ENCODE measurements around the gene SLC2A10. TPM values are rescaled to one million over a fixed set of nuclear protein-coding genes. Genes with fewer than 3 reads are reported as not detected.
A peak's percentile ranks its signal among the peaks of the same experiment; 100 is the strongest.

Gene SLC2A10
- total RNA-seq, 1 experiment from 2014 or later: 33.6 TPM

DNA sequence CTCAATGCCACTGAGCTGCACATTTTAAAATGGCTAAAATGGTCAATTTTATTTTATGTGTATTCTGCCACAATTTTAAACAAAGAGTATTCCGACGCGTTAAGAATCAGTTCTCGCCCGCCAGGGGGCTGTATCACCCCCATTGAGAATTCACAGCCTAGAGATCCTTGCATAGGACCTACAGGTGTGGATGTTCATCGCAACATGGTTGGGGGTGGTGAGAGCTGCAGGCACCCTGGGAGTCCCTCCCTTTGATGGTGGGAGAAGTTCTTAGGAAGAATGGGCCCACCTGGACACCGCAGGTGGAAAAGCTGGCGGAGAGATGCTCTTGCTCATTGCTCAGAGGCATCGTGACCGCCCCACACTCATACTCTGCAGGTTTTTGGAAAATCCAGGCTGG lies 63.5 kb downstream of the SLC2A10 start:
- no peak for TF ChIP-seq EZH2 (IDR thresholded peaks at IDR 0.05; ENCODE audit: low read depth)
- TF ChIP-seq, protein P1, sequence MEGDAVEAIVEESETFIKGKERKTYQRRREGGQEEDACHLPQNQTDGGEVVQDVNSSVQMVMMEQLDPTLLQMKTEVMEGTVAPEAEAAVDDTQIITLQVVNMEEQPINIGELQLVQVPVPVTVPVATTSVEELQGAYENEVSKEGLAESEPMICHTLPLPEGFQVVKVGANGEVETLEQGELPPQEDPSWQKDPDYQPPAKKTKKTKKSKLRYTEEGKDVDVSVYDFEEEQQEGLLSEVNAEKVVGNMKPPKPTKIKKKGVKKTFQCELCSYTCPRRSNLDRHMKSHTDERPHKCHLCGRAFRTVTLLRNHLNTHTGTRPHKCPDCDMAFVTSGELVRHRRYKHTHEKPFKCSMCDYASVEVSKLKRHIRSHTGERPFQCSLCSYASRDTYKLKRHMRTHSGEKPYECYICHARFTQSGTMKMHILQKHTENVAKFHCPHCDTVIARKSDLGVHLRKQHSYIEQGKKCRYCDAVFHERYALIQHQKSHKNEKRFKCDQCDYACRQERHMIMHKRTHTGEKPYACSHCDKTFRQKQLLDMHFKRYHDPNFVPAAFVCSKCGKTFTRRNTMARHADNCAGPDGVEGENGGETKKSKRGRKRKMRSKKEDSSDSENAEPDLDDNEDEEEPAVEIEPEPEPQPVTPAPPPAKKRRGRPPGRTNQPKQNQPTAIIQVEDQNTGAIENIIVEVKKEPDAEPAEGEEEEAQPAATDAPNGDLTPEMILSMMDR (conservative IDR thresholded peaks at IDR 0.05): peak; percentile 64
- no peak overlapping the region for H3K27ac ChIP-seq

DNA sequence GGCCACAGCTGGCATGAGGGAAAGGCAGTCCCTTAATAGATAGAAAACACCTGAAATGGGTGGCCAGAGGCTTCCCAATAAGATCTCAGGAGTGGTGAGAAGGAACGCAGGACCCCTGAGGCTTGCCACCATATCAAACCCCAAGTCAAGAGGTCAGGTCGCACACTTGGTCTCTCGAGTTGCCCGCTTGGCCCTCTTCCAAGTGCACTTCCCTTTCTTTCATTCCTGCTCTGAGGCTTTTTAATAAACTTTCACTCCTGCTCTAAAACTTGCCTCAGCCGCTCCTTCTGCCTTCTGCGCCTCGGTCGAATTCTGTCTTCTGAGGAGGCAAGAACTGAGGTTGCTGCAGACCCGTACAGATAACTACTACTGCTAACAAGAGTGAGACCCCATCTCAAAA lies 64.2 kb downstream of the SLC2A10 start:
- H3K79me2 ChIP-seq (ENCODE audit: low read depth): no peaks in the 10 kb centered on the region
- no peaks in the 10 kb centered on the region for H3K27me3 ChIP-seq (ENCODE audit: insufficient read depth, low read depth)
- H3K9me3 ChIP-seq (ENCODE audit: insufficient read depth, low read depth): no peaks in the 10 kb centered on the region
- H3K9me2 ChIP-seq (ENCODE audit: insufficient read depth): no peaks in the 10 kb centered on the region; the same call in 1 of the 2 replicates
- POLR2A ChIA-PET (ENCODE audit: unreplicated experiment): interaction anchor here (0.7 kb wide), 1 partner anchor 105 kb away, joined by 4 read pairs; no protein-coding TSS in a partner anchor
- CTCF ChIA-PET: no interaction called here
- TF ChIP-seq EZH2 (IDR thresholded peaks at IDR 0.05; ENCODE audit: low read depth): no peak
- TF ChIP-seq, protein P1 (conservative IDR thresholded peaks at IDR 0.05): no peak
- no peaks in the 10 kb centered on the region for H3K36me3 ChIP-seq (ENCODE audit: low read depth)
- intact Hi-C loops (cut with micrococcal nuclease; ENCODE audit: unreplicated experiment): no loop called here
- H3F3A ChIP-seq (ENCODE audit: insufficient read depth, low read depth): no peaks in the 10 kb centered on the region
- H2AFZ ChIP-seq: no peak overlapping the region
- no TSS peak for BruUV-seq (replicated peaks)
- H3K27ac ChIP-seq: no peak overlapping the region
- H3K4me1 ChIP-seq (replicated peaks; ENCODE audit: insufficient read depth): 0 out of 2 replicates have a peak, but pooled peaks cover 6% of the 10 kb centered on the region
- no peaks in the 10 kb centered on the region for H4K20me1 ChIP-seq (ENCODE audit: insufficient read depth)
- H3K4me2 ChIP-seq: no peak overlapping the region
- DNase-seq: no peak
- no peak overlapping the region for H3K4me3 ChIP-seq

More for the DNA sequence above, 63.5 kb downstream of the SLC2A10 start:
- intact Hi-C loops (cut with micrococcal nuclease; ENCODE audit: unreplicated experiment): no loop called here
- H3K79me2 ChIP-seq (ENCODE audit: low read depth): no peaks in the 10 kb centered on the region
- H3K27me3 ChIP-seq (ENCODE audit: insufficient read depth, low read depth): no peaks in the 10 kb centered on the region
- H3K4me3 ChIP-seq: no peak overlapping the region
- DNase-seq: no peak
- no peaks in the 10 kb centered on the region for H3K9me3 ChIP-seq (ENCODE audit: insufficient read depth, low read depth)
- no TSS peak for BruUV-seq (replicated peaks)
- no peaks in the 10 kb centered on the region for H4K20me1 ChIP-seq (ENCODE audit: insufficient read depth)
- H3K4me2 ChIP-seq: no peak overlapping the region
- CTCF ChIA-PET: no interaction called here
- POLR2A ChIA-PET (ENCODE audit: unreplicated experiment): interaction anchor here (0.7 kb wide), 1 partner anchor 105 kb away, joined by 4 read pairs; no protein-coding TSS in a partner anchor
- no peaks in the 10 kb centered on the region; the same call in 1 of the 2 replicates for H3K9me2 ChIP-seq (ENCODE audit: insufficient read depth)
- no peak overlapping the region for H2AFZ ChIP-seq
- H3F3A ChIP-seq (ENCODE audit: insufficient read depth, low read depth): no peaks in the 10 kb centered on the region
- H3K36me3 ChIP-seq (ENCODE audit: low read depth): no peaks in the 10 kb centered on the region
- 0 out of 2 replicates have a peak, but pooled peaks cover 6% of the 10 kb centered on the region for H3K4me1 ChIP-seq (replicated peaks; ENCODE audit: insufficient read depth)

DNA sequence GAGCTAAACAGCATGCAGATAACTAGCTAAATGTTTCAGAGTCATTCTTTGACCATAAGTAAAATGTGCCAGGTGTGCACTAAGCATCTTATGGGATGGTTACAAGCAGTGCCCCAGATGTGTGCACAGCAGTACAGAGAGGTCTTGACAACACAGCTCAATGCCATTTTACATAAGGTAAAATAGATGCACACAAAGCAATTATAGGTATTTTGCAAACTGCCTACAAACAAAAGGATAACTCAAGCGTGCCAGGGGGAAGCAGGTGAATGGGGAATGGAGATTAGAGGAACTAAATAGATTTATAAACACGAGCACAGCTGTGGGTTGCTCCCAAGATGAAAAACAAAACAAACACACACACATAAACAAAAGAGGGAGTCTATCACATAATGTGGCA lies 64.8 kb downstream of the SLC2A10 start:
- DNase-seq: no peak
- intact Hi-C loops (cut with micrococcal nuclease; ENCODE audit: unreplicated experiment): no loop called here
- TF ChIP-seq, protein P1 (conservative IDR thresholded peaks at IDR 0.05): no peak
- no peak overlapping the region for H2AFZ ChIP-seq
- ChIA-PET POLR2A (ENCODE audit: unreplicated experiment) (no interaction called here), CTCF (no interaction called here)
- no peak overlapping the region for H3K4me2 ChIP-seq
- no peak overlapping the region for H3K4me3 ChIP-seq
- BruUV-seq (replicated peaks): no TSS peak
- no peaks in the 10 kb centered on the region for H3K27me3 ChIP-seq (ENCODE audit: insufficient read depth, low read depth)
- 0 out of 2 replicates have a peak, but pooled peaks cover 6% of the 10 kb centered on the region for H3K4me1 ChIP-seq (replicated peaks; ENCODE audit: insufficient read depth)
- no peak overlapping the region for H3K27ac ChIP-seq
- no peaks in the 10 kb centered on the region; the same call in 1 of the 2 replicates for H3K9me2 ChIP-seq (ENCODE audit: insufficient read depth)
- no peaks in the 10 kb centered on the region for H3K79me2 ChIP-seq (ENCODE audit: low read depth)
- H3K36me3 ChIP-seq (ENCODE audit: low read depth): no peaks in the 10 kb centered on the region
- H3F3A ChIP-seq (ENCODE audit: insufficient read depth, low read depth): no peaks in the 10 kb centered on the region
- no peaks in the 10 kb centered on the region for H4K20me1 ChIP-seq (ENCODE audit: insufficient read depth)
- H3K9me3 ChIP-seq (ENCODE audit: insufficient read depth, low read depth): no peaks in the 10 kb centered on the region

All from PC-9 (cell line).